Inferior parietal cortex (tissue), 1 donor: Measurements from ENCODE around the gene SLC27A6.
"Not testable (repeated sequence)": the region's sequence is repeated elsewhere in the genome, so short reads cannot be mapped to it uniquely, and the experiment has no call there.

Source experiments
- DNase-seq: peaks from one replicate; pipeline ENCODE4 v3.0.0-alpha.2; 2016; ENCODE audit errors: extremely low spot score

The SLC27A6 gene

DNA sequence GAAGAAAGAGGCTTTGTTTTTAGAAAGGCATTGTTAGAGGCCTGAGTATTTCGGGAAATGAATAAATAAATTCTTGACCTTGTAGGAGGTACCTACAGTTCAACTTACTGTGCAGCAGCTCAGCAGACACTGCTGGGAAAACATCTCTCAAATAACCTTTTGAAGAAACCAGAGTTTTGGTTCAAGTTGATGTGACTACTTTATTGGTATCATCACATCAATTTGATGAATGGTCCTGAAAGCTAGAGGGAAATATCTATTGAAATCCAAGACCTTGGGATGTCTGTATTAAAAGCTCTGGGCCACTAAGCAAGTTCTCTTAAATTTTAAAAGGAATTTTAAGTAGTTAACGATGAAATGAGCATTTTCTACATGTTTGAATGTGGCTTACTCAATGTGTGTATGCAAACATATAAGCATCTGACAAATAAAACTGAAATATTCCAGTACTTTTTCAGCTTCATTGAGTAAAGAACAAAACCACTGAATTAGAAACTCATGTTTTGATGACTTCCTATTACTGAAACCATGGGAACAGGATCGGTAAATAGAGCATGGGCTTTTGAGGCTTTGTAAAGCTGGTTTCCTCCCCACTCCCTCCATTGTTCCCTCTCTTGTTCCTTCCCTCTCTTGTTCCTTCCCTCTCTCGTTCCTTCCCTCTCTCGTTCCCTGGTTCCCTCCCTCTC lies 36.7 kb downstream of the SLC27A6 start:
- no peak for DNase-seq

DNA sequence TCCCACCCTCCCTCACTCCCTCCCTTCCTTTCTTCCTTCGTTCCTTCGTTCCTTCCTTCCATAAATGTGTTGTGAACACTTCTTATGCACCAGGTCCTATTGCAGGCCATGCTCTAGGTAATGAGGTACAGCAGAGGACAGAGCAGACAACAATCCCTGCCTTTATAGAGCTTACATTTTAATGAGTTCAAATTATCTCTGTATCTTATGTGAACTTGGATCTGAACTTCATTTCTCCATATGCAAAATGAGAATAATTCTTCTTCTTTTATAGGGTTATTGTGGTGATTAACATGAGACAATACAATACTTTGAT lies 37.2 kb downstream of the SLC27A6 start:
- DNase-seq = no peak

DNA sequence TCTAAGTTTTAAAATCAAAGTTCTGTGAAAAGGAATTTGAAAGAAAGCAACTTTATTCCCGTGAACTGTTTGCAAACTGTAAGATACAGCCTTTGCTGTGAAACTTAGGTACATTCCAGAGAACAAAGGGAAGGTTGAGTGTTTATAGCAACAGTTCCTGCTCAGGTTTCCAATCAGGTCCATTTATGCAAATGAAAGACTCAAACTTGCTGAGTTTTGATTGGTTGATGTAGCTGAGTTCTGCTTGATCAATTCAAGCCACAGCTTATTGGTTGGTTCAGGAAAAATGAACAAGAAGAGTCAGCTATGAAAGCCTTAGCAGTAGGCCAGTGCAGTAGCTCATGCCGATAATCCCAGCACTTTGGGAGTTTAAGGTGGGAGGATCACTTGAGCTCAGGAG lies 37.9 kb downstream of the SLC27A6 start:
- DNase-seq = no peak

DNA sequence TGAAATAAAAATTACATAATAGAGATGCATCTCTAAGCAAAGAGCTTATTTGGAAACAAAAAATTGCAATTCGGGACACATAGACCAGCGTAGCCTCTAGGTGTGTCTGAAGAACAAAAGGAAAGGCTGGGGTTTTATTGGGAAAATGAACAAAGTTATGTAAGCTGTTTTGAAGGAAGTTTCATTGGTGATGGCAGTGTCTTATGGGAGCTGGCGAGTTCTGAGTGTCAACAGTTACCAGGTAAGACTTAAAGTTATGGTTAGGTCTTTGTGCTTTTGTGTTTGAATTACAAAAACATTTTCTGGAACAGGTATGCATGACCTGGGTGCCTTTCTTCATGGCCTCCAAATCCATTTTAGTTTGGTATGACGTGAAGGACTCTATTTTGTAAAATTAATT lies 48.9 kb downstream of the SLC27A6 start:
- DNase-seq = no peak

DNA sequence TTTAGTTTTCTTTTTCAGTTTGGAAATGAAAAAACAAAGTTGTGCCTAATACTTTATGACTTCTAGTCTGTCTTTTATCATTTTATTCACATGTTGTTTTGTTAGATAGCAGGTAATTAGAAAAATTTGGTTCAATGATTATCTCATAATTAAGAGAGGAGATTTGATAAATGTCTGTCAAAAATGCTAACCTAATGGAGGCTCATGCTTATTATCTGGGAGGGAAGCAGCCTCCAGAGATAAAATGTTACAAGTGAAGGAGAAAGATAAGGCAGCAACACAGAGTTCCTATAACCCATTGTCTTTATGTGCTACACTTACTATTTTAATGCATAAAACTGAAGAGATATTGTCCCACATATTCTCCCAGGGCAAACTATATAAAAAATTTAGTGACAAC lies 53.5 kb downstream of the SLC27A6 start:
- DNase-seq = no peak

DNA sequence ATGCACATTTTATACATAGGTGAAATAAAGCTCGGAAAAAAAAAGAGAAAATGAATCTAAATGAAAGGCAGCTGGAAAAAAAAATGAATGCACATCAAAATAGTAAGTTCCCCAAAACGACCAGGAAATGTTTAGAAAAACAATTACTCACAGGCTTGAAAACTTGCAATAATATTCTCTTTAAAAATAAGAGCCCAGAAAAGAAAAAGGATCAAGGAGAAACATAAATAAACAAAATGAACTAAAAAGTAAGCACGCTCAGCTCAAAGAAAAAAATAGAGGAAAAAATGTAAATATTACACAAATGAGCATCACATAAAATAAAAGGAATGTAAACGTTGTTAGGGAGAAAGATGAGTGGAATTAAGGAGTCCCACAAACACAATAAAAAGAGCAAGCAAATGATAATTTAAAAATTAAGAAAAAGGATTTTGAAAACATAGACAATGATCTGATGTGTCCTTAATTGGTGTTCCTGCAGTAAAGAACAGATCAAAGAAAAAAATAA lies 54.2 kb downstream of the SLC27A6 start:
- DNase-seq = no peak

DNA sequence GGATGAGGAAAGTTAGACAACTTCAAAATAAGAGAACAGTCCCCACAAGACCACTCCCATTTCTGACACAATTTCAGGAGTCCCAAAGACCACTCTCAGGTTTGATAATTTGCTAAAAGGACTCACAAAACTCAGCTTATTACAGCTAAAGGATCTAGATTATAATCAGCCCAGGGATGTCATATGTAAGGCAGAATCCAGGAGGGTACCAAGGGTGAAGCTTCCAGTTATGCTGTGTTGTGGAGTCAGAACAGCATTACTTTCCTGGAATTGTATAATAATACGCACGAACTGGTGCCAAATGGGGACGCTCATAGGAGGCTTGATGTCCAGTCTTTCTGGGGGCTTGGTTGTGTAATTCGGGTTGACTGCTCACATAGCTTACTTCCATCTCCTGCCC lies 55.4 kb downstream of the SLC27A6 start:
- no peak for DNase-seq

DNA sequence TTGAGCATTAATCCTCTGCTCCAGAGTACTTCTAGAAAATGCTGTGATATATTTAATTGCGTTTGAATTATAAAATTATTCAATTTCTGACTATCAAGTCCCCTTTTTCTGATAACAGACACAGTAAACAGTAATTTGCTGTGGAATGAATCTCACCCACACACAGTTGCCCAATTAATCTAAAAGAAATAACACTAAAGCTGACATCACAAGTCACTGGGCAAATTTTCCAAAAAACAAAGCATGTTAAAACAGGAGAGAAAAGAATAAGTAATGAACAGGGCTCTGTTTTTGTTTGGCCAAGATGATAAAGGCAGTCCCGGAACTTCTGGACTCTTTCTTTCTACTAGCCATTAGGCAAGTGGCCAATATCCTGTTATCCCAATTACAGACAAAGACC lies 56.5 kb downstream of the SLC27A6 start:
- no peak for DNase-seq

DNA sequence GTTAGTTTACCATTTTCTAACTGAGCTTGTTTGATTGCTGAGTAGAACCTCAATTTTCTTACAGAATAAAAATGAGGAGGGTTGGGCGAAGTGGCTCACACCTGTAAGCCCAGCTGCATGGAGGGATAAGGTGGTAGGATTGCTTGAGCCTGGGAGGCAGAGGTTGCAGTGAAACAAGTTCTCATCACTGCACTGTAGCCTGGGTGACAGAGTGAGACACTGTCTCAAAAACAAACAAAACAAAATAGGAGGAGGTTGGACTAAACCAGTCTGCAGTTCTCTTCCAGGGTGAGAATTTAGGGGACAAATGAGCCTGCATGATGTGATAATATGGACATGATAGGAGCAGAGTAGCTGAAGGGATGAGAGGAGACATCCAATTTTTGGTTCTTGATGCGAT lies 57.3 kb downstream of the SLC27A6 start:
- DNase-seq = no peak

DNA sequence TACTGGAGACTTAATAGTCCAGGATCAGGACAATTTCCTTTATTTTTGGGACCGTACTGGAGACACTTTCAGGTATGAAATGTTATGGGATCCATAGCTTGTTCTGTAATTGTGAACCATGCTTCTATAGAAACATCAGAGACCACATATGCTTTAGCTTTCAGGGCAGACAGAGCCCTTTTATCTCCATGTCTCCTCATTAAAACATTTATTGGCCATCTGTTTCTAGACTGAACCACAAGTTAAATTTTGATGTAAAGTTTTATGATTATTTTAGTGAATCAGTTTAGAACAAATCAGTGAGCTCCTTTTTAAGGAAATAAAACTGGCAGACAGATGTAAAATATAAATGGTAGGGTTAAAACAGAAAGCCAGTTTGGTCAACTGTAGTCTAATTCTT lies 62.0 kb downstream of the SLC27A6 start:
- no peak for DNase-seq

DNA sequence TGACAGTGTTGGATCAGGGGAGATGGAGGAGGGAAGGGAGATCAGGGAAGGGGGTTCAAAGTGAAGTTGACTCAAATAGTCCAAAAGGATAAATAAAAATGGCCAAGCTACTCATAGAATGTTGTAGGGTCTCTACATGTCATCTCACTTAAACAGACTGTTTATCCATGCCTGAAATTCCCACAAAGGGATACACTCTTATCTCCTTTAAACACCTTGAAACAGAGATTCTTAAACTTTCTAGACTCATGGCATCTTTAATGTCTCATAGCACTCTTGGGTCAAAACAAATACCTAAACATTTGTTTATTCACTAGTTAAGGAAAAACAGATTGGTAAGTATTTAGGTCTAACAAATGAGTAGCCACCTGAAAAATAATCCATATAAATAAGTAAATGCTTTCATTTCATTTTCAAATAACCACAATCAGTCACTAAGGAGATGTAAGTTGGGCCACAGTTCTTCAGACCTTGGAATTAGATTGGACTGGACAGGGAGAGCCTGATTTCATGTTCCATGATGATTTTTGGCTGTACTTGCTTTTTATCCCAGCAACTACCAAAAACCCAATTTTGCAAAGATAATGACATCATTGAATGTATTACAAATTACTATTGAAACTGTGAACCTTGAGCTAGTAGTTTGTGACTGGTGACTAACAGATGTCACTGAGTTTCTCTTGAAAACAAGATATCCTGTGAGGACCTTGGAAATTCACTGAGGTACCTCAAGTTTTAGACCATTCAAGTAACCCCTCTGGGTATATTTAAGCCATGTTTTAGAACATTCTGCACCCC lies 66.8 kb downstream of the SLC27A6 start:
- DNase-seq = no peak

DNA sequence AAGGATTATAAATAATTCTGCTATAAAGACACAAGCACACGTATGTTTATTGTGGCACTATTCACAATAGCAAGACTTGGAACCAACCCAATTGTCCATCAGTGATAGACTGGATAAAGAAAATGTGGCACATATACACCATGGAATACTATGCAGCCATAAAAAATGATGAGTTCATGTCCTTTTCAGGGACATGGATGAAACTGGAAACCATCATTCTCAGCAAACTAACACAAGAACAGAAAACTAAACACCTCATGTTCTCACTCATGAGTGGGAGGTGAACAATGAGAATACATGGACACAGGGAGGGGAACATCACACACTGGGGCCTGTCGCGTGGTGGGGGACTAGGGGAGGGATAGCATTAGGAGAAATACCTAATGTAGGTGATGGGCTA lies 71.0 kb downstream of the SLC27A6 start:
- DNase-seq = not testable (repeated sequence)

DNA sequence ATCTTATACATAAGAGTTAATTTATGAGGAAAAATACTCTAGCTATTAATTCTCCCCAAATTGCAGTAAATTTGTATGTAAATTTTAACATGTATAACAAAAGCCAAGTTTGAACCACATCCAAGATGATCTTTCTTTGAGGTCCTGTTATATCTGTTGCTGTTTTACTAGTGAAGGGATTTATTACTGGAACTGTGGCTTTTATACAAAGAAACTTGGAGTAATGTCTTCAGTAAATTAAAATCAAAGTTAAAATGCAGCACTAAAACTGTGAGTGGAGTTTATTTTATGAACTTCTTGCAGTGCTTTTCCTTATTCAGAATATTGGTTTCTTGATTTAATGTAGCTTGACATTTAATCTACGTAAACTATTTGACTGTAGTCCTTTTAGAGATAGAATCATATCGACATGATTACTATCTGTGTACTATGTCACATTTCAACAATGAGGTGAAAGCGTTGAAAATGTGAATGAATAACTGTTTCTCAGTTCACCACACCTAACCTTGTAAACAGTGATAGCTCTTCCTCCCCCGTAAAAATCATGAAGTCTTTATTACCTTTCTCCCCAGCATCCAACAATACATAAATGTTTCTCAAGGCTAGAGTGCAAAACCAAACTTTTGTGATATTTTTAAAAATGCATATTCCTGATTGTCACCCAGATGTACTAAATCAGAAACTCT lies 76.1 kb downstream of the SLC27A6 start:
- DNase-seq = no peak

DNA sequence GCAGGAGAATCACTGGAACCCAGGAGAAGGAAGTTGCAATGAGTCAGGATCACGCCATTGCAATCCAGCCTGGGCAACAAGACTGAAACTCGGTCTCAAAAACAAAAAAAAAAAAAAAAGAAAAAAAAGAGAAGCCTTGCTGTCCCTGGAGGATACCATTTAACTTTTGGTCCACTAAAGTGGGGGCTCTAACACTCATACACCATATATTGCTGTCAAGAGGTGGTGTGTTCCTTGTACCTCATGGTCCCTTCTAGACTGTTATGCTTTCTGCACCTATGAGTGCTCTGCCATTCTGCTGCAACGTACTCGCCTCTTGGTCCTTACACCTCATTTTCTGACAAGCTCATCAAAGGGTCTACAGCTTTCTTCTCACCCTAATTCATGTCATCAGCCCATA lies 77.0 kb downstream of the SLC27A6 start:
- DNase-seq = no peak

DNA sequence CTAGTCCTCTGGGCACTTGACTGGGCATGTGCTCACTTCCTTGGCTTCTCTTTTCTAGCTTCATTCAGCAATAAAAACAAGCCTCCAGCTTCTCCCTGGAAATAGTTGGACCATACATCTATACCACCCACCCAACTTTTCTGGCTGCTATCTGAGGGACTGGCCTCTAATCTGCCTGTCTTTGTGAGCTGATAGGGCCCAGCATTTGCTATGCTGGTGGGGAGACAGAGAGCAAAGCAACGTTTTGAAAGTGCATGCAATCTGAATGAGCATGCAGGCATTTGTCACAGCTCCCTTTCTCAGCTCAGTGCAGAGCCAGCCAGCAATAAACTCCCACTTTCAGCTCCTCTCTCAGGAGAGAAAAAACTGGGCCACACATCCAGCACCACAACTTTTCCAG lies 78.6 kb downstream of the SLC27A6 start:
- no peak for DNase-seq

DNA sequence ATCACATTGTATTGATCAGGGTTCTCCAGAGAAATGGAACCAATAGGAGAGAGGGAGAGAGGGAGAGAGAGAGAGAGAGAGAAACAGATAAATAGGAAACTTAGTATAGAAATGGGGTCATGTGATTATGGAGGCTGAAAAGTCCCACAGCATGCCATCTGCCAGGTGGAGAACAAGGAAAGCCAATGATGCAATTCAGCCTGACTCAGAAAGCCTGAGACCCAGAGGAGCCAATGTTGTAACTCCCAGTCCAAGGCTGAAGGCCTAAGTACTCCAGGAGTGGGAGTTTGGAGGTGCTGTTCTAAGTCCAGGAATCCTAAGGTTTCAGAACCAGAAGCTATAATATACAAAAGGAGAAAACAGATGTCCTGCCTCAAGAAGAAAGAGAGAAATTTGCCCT lies 80.9 kb downstream of the SLC27A6 start:
- DNase-seq = no peak

DNA sequence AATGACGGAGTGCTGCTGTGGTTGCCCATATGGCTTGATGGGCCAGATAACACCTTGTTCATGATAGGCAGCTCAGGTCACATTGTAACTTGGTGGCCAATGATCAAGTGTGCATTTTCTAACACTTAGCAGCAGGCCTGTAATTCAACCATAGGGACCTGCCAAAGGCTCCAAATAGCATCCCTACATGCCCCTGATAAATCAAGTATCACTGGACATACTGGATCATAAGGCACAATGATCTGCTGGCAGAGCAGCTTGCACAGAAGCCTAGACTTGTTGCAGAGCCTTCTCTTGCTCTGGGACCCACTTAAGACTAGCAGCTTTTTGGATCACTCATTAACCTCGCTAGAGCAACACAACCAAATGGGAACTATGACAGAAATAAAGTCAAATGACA lies 83.2 kb downstream of the SLC27A6 start:
- no peak for DNase-seq

DNA sequence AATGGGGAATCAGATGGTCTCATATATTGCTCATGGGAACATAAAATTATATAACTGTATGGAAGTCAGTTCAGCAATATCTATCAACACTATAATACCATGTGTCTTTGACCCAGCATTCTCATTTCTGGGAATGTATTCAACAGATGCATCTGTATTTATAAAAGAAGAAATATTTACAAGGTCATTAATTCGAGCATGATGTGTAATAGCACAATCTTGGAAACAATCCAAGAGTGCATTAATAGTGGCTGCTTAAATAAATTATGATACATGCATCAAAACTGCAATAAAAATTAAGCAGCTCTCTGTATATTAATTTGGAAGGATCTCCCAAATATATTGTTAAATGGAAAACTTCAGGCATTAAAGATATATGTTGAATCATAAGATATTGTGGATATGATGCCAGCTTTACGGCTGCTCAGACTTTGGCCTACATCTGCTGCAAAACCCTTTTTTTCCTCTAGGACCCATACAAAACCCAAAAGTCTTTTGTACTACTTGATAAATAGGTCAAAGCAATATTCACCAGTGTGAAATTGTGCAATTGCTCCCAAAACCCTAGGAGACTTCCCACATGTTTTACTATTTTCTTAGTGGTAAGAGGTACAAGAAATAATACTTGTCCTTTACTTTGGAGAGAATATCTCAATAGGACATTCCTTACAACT lies 84.0 kb downstream of the SLC27A6 start:
- no peak for DNase-seq

DNA sequence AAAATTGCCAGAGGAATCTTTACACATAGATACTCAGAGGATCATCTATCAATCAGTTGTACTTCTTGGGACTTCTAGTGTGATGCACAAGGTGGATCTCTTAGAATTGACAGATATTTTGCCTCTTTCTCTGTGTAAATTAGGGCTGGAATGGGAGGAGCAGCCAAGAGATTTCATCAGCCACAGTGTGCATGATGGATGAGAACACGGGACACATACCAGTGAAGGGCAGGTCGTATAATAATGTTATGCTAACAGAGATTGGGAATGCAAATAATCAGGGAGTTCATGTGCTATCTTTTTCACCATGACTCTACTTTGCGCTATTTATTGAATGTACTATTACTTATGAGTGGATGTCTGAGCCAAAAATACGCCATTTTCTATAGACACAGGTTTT lies 86.0 kb downstream of the SLC27A6 start:
- DNase-seq = no peak

DNA sequence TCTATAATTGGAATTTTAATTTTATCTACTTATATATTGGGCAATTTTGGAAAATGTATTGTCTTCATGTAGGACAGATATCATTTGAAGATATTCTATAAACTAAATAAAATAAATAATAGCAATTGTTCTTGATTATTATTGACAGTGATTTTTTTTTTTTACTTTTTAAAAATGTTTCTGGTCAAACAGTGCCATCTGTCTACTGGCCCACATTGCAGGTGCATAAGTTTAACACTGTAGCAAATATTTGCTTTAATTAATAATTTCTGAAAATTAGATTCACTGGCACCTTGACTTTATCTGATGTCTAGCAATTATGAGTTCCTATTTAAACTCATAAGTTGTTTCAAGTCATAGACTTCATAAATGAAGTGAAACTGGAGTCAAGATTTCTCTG lies 88.2 kb downstream of the SLC27A6 start:
- no peak for DNase-seq

DNA sequence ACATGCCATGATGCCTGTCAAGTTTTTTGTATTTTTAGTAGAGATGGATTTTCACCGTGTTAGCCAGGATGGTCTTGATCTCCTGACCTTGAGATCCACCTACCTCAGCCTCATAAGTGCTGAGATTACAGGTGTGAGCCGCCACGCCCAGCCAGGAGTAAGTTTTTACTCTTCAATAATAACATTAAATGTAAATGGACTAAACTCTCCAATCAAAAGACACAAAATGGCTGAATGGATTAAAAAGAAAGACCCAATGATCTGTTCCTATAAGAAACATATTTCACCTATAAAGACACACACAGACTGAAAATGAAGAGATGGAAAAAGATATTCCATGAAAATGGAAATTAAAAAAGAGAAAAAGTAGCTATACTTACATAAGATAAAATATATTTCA lies 92.0 kb downstream of the SLC27A6 start:
- no peak for DNase-seq

DNA sequence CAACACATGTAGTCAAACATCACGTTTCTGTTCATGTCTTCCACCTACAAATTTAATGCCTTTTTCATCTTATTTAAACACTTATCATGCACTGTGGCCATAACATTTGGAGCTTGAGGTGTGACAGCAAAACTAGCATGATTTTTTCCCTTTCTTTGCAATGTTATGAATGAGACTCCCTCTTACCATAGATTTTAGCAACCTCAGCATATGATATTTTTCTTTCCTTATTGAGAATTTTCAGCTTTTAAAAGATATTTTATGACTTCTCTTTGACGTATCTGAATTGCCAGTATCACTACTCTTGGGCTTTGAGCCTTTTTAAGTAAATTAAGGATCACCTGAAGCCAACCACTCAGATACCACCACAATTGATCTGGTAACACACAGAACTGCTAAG lies 96.6 kb downstream of the SLC27A6 start:
- no peak for DNase-seq
